ENCODE data around the gene CCDC137.
"Not testable (repeated sequence)": the region's sequence is repeated elsewhere in the genome, so short reads cannot be mapped to it uniquely, and the experiment has no call there.

Gene CCDC137, protein sequence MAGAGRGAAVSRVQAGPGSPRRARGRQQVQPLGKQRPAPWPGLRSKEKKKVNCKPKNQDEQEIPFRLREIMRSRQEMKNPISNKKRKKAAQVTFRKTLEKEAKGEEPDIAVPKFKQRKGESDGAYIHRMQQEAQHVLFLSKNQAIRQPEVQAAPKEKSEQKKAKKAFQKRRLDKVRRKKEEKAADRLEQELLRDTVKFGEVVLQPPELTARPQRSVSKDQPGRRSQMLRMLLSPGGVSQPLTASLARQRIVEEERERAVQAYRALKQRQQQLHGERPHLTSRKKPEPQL

DNA sequence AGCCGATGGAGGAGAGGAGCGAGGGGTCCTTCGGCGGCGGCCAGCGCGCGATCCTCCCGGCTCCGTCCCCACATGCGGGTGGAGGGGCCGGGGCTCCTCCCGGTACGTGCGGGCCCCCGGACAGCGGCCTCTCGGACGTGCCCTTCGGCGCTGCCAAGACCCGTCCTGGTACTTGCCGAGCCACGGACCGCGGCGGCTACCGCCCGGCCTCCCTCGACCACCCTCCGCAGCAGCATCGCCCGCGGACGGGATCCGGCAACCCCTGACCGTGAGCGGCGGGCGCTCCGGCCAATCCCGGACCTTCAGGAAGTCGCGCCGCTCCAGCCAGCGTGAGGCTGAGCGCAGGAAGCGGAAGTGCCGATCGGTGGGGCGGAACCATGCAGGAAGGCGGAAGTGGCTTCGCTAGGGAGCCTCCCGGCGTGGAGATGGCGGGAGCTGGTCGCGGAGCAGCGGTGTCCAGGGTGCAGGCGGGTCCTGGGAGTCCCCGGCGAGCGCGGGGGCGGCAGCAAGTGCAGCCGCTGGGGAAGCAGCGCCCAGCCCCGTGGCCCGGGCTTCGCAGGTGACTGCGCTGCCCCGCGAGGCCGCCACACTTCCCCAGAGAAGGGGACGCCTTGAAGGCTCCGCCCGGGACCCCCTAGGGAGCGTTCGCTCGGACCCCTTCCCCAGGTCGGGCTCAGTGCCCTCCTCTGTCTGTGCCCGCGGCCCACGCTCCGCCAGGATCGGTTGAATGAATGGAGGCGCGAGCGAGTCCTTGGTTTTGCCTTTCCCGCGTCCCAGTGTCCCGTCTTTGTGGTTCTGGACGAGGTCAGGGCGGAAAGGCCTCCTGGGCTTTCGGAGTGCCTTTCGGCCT, at the start of gene CCDC137, which contains the start of gene OXLD1:
Gene CCDC137 (plus strand): TSS at position 396 of the 850 bp plus-strand sequence. CDS start 30 bp downstream, at position 426.
Gene OXLD1 (minus strand): TSS at position 264 of the 850 bp plus-strand sequence. CDS start 28 bp downstream, at position 236.
- DNase-seq = peak; percentile 94 to 95

DNA sequence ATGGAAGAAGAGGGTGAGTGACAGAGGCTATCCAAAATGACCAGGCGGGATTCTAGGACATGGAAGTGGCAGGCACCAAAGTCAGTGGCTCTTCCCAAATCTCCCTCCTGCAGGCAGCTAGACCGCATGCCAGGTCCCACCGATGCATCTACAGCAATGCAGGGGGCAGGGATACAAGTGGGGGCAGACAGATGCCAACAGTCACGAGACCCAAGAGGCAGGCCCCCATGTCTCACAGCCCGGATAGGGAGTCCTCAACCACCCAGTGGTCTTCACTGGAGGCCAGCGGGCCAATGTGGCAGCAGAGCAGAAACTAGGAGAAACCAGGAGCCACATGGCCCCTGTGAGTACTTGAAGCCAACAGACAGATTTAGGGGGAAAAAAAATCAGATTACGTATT, 49.7 kb upstream of the CCDC137 start:
- DNase-seq = no peak

DNA sequence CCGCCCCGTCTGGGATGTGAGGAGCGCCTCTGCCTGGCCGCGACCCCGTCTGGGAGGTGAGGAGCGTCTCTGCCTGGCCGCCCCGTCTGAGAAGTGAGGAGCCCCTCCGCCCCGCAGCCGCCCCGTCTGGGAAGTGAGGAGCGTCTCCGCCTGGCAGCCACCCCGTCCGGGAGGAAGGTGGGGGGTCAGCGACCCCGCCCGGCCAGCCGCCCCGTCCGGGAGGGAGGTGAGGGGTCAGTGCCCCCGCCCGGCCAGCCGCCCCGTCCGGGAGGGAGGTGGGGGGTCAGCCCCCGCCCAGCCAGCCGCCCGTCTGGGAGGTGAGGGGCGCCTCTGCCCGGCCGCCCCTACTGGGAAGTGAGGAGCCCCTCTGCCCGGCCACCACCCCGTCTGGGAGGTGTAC, 48.2 kb upstream of the CCDC137 start:
- DNase-seq = not testable (repeated sequence)

DNA sequence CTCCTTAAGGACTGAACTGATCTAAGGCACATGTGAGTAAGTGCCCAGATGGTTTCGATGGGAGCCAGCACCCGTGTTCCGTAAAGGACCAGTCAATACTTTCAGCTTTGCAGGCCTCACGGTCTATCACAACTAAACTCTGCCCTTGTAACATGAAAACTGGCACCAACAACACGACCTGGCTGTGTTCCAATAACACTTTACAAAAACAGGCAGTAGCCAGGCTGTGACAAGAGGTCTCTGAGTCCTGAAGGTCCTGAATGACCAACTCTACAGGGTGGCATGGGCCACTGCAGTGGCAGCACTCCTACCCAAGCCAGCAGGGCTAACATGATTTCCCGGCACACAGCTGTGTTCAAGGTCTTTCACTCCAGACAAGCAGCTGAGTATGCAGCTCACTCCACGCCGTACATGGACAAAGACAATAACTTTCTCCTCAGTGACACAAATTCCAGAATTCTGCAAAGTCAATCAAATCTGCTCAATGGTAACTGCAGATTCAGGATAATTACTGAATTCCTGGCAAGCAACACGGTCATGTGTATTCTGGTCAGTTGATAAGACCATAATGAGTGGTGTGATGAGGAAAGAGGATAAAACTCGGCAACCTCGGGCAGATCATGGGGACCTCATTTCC, 44.9 kb upstream of the CCDC137 start:
- DNase-seq = no peak

DNA sequence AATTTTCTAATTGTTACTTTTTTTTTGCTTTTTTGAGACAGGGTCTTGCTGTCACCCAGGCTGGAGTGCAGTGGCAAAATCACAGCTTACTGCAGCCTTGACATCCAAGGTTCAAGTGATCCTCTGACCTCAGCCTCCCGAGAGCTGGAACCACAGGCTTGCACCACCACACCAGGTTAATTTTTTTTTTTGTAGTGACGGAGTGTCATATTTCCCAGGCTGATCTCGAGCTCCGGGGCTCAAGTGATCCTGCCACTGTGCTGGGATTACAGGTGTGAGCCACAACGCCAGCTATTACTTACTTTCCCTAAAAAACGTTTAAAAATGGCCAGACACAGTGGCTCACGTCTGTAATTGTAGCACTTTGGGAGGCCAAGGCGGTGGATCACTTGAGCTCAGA, 36.3 kb upstream of the CCDC137 start:
- DNase-seq = no peak

DNA sequence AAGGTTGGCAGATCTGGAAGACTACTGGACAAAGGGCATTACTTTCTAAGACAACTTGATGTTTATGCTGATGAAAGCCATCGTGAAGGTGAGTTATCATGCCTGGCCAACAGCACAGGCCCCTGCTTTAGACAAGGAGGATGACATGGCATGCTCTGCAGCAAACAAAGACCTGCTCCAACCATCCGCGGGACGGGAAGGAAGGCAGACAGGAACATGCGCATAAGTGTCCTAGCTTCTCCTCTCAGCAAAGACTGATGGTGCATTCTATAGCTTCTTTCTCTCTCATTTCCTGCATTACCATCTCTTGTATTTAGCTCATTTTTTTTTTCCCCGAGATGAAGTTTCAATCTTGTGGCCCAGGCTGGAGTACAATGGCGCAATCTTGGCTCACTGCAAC, 35.1 kb upstream of the CCDC137 start:
- no peak for DNase-seq

DNA sequence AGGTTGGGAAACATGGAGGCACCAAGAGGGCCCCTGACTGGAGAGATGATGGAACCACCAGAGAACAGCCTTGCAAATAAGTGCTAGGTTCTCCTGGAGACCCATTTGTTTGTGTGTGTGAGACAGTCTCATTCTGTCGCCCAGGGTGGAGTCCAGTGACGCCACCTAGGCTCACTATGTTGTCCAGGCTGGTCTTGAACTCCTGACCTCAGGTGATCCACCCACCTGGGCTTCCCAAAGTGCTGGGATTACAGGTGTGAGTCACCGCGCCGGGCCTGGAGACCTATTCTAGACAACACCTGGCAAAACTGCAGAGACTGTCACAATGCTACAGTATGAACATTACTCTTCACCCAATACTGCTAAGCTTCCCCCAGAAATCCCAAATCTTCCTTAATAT, 31.1 kb upstream of the CCDC137 start:
- no peak for DNase-seq

DNA sequence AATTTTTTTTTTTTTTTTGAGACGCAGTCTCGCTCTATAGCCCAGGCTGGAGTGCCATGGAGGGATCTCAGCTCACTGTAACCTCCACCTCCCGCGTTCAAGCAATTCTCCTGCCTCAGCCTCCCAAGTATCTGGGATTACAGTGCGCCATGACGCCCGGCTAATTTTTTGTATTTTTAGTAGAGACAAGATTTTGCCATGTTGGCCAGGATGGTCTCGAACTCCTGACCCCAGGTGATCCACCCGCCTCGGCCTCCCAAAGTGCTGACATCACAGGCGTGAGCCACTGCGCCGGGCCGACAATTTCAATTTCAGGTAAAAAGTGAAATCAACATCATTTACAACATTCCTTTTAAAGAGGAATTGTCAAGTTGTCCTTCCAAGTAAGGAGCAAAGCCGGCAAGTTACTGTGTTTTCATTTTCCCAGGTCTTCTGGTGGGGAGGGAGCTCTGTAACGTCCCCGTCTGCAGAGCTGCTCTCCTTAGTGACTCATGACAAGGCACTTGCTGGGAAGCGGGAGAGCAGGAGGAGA, 30.5 kb upstream of the CCDC137 start:
- no peak for DNase-seq

DNA sequence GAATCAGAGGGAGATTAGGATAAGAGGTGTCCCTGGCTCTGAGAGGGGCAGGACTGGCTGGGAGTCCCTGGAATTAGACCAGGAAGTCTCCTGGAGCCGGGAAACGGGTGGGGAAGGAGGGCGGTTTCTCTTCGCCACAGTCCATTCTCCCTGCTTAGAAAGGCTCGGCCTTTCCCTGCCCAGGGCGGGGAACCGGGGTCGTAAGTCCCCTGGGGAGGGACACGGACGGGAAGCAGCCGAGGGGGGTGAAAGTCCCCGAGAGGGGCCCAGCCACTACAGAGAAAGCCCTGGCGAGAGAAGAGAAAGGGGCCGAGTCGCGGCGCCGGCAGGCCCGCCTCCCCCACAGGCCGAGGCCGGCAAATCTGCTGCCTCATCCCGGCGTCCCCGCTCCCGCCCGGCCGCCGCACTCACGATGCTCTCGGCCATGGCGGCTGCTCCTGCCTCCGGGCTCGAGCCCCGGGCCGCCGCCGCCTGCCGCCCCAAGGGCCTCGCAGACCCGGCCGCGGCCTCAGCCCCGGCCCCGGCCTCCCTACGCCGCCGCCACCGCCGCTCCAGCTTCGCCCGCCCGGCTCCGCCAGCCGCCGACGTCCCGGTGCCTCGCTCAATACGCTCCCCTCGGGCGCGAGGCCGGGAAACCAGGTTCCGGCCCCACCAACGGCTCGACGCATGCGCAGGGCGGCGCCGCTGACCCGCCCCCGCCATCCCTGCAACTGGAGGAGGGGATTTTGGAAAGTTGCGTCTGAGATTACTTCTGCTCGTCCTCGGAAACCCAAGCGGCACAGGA, 29.8 kb upstream of the CCDC137 start, which contains the start of the genes NPLOC4 and TSPAN10:
Gene NPLOC4 (minus strand): TSS at position 608 of the 784 bp plus-strand sequence. CDS start 182 bp downstream, at position 426.
Gene TSPAN10 (plus strand): TSS at position 692 of the 784 bp plus-strand sequence. CDS start 5,217 bp downstream, outside the sequence.
- DNase-seq = peak; percentile 84 to 87

DNA sequence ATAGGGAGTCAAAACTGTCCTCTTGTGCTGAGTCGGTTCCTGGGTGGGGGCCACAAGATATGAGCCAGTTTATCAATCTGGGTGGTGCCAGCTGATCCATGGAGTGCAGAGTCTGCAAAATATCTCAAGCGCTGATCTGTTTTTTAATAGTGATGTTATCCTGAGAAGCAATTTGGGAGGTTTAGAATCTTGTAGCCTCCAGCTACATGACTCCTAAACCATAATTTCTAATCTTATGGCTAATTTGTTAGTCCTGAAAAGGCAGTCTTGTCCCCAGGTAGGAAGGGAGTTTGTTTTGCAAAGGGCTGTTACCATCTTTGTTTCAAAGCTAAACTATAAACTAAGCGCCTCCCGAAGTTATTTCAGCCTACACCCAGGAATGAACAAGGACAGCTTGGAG, 27.9 kb upstream of the CCDC137 start:
- DNase-seq = no peak

DNA sequence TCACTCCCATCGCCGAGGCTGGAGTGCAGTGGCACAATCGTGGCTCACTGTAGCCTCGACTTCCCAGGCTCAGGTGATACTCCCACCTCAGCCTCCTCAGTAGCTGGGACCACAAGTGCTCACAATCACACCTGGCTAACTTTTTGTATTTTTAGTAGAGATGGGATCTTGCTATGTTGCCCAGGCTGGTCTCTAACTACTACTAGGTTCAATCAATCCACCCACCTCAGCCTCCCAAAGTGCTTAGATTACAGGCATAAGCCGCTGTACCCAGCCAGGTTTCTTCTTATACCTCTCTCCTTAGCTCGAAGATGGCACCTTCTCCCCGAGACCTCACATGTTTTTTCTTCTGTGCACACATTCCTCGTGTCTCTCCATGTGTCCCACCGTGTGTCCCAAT, 26.5 kb upstream of the CCDC137 start:
- no peak for DNase-seq

DNA sequence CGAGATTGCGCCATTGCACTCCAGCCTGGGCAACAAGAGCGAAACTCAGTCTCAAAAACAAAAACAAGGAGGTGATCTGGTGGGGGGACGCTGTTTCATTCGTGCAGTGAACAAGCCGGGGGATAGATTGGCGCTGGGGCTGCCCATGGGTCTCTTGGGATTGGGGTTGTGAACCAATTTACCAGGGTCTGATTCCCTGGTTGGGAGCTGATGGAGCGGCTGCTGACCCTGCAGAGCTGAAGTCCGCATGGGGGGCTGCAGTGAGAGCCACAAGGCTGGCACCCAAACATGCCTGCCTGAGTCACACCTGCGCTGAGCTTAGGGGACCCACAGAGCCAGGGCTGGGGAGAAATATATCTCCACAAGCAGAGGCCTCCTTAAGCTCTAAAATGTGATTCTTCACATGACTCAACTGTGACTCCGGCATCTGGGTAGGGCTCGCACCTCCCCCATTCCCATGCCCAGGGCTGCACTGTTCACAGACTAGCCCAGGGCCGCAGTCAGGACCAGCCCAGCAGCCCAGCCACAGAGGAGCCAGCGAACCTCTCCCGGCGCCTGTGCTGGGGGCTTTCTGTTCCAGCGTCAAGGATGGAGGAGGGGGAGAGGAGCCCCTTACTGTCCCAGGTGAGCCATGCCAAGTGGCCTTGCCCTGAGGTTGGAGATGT, 24.6 kb upstream of the CCDC137 start:
- no peak for DNase-seq

DNA sequence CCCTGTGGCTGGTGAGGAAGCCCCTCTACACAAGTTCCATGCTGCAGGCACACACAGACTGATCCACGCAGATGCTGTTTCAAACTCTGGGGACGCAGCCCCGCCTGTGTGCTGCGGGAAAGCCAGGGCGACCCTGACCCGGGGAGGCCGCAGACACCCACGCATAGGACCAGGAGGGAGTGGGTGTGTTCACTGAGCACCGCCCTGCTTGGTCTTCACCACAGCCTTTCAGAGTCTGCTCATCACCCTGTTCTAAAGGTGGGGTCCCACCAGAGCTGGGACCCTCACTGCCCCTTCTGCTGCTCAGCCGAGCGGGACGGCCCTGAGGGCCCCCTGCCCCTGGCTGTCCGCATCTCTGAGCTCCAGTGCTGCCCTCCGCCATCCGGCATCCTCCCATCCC, 22.0 kb upstream of the CCDC137 start:
- no peak for DNase-seq

DNA sequence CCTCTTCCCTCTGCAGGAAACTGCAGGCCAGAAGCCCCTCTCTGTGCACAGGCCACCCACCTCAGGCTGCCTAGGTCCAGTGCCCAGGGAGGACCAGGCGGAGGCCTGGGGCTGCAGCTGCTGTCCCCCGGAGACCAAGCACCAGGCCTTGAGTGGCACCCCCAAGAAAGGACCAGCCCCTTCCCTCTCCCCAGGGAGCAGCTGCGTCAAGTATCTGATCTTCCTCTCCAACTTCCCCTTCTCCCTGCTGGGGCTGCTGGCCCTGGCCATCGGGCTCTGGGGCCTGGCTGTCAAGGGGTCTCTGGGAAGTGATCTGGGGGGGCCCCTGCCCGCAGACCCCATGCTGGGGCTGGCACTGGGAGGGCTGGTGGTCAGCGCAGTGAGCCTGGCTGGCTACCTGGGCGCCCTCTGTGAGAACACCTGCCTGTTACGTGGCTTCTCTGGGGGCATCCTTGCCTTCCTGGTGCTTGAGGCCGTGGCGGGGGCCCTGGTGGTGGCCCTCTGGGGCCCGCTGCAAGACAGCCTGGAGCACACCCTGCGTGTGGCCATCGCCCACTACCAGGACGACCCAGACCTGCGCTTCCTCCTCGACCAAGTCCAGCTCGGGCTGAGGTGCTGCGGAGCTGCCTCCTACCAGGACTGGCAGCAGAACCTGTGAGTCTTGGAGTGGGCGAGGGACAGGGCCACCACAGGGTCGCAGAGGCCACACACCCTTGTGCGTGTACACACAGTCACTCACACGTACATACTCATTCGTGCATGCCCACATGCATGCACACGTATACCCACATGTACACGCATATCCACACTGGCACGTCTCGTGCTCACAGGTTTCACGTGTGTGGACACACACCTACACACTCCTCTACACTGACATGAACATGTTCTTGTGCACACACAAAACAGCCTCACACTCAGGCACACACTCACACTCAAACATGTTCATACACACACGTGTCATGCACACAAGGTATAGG, 21.3 kb upstream of the CCDC137 start:
- DNase-seq = no peak

DNA sequence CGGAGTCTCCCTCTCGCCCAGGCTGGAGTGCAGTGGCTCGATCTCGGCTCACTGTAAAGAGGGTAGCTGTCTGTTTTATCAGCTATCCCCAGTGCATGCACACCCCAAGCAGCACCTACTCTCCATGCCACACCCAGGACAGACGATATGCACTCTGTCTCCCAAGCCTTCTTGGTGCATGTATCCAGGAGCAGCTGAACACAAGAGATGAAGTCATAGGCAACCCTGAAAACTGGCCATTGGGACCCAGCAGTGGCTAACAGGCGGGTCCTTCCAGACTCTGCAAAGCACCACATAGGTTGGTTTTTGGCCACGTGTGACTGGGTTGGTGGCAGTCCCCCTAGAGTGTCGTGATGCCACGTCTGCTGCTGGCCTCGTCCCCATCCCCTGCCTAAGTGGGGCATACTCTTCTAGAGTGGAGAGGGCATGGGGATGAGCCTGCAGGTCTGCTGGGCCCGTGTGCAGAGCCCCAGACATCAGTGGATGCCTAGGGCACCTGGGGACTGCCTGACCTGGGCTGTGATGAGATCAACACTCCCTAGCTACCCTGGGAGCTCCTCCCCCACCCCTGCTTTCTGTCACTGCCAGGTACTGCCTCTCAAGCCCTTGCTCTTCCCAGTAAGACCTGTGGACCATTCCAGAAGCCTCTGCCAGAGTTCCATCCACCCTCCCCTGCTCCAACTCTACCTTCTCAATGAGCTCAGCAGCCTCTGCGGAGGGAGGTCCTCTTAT, 19.5 kb upstream of the CCDC137 start:
- DNase-seq = no peak

DNA sequence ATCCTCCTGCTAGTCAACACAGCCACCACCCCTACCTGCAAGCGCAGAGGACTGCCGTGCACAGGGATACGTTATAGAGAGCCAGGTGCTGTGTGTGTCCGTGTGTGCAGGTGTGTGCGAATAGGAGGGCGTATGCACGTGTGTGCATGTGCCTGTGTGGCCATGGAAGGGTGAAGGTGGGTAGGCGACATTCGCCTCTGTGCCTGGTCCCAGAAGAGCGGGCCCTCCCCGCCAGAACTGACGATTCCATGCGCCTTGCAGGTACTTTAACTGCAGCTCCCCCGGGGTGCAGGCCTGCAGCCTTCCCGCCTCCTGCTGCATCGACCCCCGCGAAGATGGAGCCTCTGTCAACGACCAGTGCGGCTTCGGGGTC, 18.9 kb upstream of the CCDC137 start:
- no peak for DNase-seq

DNA sequence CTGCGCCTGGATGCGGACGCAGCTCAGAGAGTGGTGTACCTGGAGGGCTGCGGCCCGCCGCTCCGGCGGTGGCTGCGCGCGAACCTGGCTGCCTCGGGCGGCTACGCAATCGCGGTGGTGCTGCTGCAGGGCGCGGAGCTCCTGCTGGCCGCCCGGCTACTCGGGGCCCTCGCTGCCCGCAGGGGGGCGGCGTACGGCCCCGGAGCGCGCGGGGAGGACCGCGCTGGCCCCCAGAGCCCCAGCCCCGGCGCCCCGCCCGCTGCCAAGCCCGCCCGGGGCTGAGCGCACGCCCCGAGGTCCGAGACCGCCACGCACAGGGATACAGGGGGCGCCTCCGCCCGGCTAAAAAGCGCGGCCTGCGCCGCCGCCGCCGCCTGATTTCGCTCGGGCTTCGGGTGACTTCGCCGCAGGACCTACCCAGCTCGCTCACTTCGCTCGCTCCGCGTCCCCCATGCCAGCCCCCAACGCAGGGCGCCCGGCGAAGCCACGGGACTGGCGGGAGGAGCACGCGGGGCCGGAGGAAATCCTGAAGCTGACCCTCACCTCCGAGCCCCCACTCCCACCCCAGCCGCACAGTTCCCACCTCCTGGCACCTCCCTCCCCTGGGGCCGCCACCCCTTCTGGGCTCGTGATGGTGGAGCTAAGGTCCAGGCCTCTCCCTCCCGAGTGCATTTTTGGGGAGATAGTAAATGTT, 18.4 kb upstream of the CCDC137 start:
- DNase-seq = no peak

DNA sequence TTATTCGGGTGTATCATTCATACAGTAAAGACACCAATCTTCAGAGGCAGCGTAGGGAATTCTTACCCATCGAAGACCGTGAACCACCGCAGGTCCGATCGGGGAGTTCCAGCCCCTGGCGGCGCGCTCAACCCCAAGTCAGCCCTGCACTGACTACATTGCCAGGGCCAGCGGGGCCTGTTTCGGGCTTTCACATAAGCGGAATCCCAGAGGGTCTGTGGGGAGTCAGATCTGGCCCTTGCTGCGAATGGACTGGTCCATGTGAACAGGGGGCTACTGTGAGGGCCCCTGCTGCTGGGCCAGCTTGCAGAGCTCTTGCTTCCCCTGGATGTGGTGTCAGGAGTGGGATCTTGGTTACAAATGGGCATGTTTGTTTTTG, 17.8 kb upstream of the CCDC137 start:
- no peak for DNase-seq

DNA sequence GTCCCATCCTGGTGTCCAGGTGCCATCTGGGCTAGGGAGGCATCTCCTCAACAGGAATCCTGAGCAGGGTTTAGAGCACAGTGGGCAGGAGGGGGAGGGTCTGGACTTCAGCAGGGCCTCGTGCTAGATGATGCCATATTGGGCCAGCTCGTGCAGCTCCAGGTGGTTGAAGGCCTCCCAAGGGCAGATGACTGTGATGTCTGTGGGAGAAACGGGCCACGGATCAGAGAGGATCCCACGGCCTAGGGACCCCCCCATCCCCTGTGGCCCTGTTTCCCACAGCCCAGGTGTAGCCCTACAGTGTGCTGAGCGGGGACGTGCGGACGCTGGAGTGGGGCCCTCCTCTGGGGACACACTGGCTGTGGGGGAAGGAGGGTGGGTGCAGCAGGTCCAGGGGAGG, 15.6 kb upstream of the CCDC137 start:
- no peak for DNase-seq

Data from activated CD4-positive, alpha-beta T cell treated with anti-CD3 and anti-CD28 coated beads, Interleukin-2, amount 50 U/mL, for 48 hours (primary cell).